ENCODE measurements around the gene CACUL1. TPM values are rescaled to one million over a fixed set of nuclear protein-coding genes. Genes with fewer than 3 reads are reported as not detected.

The CACUL1 gene
- total RNA-seq = 23.6 TPM

DNA sequence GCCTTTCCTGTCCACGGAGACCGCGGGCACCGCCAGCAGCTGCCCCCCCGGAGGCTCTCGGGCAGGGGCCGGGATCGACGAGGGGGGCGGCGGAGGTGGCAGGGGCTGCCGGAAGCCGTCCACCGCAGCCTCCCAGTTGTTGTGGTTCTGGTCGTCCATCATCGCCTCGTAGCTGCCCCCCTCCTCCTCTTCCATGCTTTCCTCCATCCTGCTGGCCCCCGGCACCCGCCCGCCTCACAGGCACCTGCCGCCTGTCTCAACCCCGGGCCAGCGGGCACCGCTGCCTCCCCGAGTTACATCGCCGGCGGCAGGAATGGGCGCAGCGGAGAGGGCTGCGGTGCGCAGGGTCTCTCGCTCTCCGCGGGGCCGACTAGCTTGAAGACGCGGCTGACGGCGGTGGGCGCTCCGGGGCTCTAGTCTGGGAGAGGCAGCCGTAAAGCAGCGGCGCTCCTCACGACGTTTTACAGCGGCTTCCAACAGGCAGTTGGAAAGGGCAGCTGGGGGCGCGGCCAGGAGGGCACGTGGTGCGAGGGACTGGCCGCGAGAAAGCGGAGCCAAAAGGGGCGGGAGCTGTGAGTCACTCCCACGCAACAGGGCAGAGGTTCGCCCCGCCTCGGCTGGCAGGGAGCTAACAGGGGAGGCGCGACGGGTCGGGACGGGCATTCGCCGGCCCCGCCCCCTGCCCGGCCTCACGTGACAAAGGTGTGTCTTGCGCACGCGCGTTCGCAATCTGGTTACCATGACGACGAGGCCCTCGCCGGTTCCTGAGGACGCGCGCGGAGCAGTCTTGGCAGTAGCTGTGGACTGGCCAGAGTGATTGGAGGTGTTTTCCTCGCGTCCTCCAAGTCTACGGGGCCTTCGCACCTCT lies at the start of gene CACUL1:
TSS of gene CACUL1 (minus strand) at position 415 of the 868 bp plus-strand sequence. CDS start at position 207, 208 bp downstream.
- H3K4me1 ChIP-seq = peaks cover 4 to 19% of the 10 kb centered on the region in 2 donors
- TF ChIP-seq, protein P1, sequence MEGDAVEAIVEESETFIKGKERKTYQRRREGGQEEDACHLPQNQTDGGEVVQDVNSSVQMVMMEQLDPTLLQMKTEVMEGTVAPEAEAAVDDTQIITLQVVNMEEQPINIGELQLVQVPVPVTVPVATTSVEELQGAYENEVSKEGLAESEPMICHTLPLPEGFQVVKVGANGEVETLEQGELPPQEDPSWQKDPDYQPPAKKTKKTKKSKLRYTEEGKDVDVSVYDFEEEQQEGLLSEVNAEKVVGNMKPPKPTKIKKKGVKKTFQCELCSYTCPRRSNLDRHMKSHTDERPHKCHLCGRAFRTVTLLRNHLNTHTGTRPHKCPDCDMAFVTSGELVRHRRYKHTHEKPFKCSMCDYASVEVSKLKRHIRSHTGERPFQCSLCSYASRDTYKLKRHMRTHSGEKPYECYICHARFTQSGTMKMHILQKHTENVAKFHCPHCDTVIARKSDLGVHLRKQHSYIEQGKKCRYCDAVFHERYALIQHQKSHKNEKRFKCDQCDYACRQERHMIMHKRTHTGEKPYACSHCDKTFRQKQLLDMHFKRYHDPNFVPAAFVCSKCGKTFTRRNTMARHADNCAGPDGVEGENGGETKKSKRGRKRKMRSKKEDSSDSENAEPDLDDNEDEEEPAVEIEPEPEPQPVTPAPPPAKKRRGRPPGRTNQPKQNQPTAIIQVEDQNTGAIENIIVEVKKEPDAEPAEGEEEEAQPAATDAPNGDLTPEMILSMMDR (IDR thresholded peaks at IDR 0.05) = no peak
- no peaks in the 10 kb centered on the region for H3K9me3 ChIP-seq
- intact Hi-C loops (cut with DNase I) = loop anchor here (1.0 to 10.0 kb wide), 9 partner anchors 10 to 1380 kb away; partner anchors contain the start of genes BAG3, DENND10, FAM204A and NANOS1
- H3K36me3 ChIP-seq = no peaks in the 10 kb centered on the region
- H3K4me3 ChIP-seq = peak within 1 kb of the TSS; percentile 95 to 100
- peak within 1 kb of the TSS; percentile 77 to 79 for H3K27ac ChIP-seq
- DNase-seq (ENCODE audit: low spot score in 2 of 2) = peak; percentile 99 to 100
- H3K27me3 ChIP-seq = no peaks in the 10 kb centered on the region

DNA sequence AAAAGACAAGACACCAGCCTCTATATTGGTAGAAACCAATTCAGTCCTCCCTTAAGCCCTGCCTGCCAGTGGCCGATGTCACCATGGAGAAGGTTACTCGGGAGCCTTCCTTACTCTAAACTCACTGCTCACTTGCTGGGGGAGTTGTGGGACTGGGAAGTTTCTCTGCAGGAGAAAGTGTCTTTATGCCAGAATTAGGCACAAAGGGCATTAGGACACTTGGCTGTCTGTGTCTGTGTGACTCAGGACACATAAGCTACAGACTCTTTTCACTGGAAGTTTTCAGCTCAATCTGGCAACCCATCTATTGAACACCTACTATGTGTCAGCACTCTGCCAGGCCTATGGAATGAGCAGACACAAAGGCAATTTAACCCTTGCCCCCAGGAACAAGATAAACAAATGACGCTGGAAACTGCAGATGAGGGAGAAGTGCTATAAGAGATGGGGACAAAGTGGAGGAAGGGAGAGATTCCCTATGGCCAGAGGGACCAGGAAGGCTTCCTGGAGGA lies 49.5 kb upstream of the CACUL1 start:
- TF ChIP-seq, protein P1 (IDR thresholded peaks at IDR 0.05) = no peak
- no peak for DNase-seq (ENCODE audit: low spot score in 2 of 2)
- Histone ChIP-seq H3K27ac (no peak overlapping the region), H3K9me3 (no peaks in the 10 kb centered on the region), H3K4me3 (no peak overlapping the region), H3K36me3 (no peaks in the 10 kb centered on the region), H3K4me1 (no peaks in the 10 kb centered on the region), H3K27me3 (no peaks in the 10 kb centered on the region)
- intact Hi-C loops (cut with DNase I) = no loop called here

DNA sequence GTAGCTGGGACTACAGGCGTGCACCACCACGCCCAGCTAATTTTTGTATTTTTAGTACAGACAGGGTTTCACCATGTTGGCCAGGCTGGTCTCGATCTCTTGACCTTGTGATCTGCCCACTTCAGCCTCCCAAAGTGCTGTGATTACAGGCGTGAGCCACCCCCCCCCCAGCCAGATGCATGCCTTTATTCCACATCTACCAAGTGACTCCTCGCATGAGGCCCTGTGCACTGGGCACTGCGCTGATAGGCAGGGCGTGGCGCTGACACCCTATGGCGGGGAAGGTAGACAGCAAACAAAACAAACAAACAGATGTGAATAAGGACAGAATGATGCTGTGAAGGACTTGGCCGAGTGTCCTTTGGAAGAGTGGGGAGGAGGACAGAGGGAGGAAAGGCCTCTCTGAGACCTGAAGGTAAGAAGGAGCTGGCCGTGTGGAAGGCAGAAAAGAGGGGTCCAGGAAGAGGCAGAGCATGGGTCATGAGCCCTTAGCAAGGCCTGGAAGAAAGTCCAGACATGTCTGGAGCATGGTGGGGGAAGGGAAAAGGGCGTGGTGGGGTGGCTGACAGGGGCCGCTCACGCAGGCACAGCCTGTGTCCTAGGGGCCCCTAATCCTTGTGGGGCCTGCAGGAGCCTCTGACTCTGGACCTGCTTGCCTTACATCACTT lies 47.5 kb upstream of the CACUL1 start:
- no peak for DNase-seq (ENCODE audit: low spot score in 2 of 2)
- TF ChIP-seq, protein P1 (IDR thresholded peaks at IDR 0.05) = no peak
- H3K4me1 ChIP-seq = no peaks in the 10 kb centered on the region
- H3K9me3 ChIP-seq = no peaks in the 10 kb centered on the region
- H3K27me3 ChIP-seq = no peaks in the 10 kb centered on the region
- H3K36me3 ChIP-seq = no peaks in the 10 kb centered on the region
- H3K27ac ChIP-seq = no peak overlapping the region
- intact Hi-C loops (cut with DNase I) = no loop called here
- H3K4me3 ChIP-seq = no peak overlapping the region

DNA sequence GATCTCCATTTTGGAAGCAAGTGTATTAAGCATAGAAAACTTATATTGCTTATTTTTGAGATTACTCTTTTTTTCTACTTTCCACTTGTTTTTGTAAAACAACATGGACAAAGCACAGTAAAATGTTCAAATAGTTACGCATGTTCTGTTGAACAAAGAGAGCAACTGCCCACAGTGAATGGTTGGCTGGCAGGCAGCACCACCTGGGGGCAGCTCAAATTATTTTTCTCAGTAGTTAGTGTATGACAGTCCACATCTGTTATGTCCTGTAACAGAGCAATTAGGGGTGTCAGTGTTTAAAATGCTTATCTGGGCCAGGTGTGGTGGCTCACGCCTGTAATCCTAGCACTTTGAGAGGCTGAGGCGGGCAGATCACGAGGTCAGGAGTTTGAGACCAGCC lies 46.1 kb upstream of the CACUL1 start:
- no peaks in the 10 kb centered on the region for H3K36me3 ChIP-seq
- H3K27me3 ChIP-seq = no peaks in the 10 kb centered on the region
- H3K4me3 ChIP-seq = no peak overlapping the region
- intact Hi-C loops (cut with DNase I) = loop anchor here (2.0 kb wide), 1 partner anchor 232 kb away; no protein-coding TSS in a partner anchor
- no peaks in the 10 kb centered on the region for H3K9me3 ChIP-seq
- no peaks in the 10 kb centered on the region for H3K4me1 ChIP-seq
- no peak for DNase-seq (ENCODE audit: low spot score in 2 of 2)
- H3K27ac ChIP-seq = no peak overlapping the region
- TF ChIP-seq, protein P1 (IDR thresholded peaks at IDR 0.05) = peak in 2 of 3 experiments; percentile 38 to 45

DNA sequence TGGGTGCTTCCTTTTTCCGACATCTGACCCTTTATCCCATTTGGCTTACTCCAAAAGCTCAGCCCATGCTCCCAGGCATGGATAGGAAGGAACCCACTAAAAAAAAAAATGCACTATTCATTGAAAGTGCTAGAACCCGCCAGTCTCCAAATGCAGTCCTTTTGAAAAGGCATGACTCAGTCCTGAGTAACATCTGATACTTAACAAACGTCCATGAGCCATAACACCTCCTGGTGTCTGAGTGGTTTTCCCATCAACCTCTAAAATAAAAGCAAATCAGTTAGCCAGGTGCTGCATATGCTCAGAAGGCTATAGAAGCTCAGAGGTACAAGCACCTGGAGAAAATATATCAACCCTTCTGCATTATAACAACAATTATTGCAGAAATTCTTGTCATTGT lies 45.0 kb upstream of the CACUL1 start:
- H3K9me3 ChIP-seq = no peaks in the 10 kb centered on the region
- DNase-seq (ENCODE audit: low spot score in 2 of 2) = no peak
- no peaks in the 10 kb centered on the region for H3K36me3 ChIP-seq
- TF ChIP-seq, protein P1 (IDR thresholded peaks at IDR 0.05) = no peak
- no peaks in the 10 kb centered on the region for H3K4me1 ChIP-seq
- no peak overlapping the region for H3K4me3 ChIP-seq
- intact Hi-C loops (cut with DNase I) = loop anchor here (2.0 kb wide), 1 partner anchor 231 kb away; no protein-coding TSS in a partner anchor
- no peak overlapping the region for H3K27ac ChIP-seq
- H3K27me3 ChIP-seq = no peaks in the 10 kb centered on the region
